ENCODE measurements around the gene TXNRD1. TPM values are rescaled to one million over a fixed set of nuclear protein-coding genes. Genes with fewer than 3 reads are reported as not detected.
"Not testable (repeated sequence)": the region's sequence is repeated elsewhere in the genome, so short reads cannot be mapped to it uniquely, and the experiment has no call there.

TXNRD1 gene
- total and polyA plus RNA-seq, 2 donors (not counting 1 experiment from before 2014, with no cell fraction given): 436 to 1,000 TPM

DNA sequence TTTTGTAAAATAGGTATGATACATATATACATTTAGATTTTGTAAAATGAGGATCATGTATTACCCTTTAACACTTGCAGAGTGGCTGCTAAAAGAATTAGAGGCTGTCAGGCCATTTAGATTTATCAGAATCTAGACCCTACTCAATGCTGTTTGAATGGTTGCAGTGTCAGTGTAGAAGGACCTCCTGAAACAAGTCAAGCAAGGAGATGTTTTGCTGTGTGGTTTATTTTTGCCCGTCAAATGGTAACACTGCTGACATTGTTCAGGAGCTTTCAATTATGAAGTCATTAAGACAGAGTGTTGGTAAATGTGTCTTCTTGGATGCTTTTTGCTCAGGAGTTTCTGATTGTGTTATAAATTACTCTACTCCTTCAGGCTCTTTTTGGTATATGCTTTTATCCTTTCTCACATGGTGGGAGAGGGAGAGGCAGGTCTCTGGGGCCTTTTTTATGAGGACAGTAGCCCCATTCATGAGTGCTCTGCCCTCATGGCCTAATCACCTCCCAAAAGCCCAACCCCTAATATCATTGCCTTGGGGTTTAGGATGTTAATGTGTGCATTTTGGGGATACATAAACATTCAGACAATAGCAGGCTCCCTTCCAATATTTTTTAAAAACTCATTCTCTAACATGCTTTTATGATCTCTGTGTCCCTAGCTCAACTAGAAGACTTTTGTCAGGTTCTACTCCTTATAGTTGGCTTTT, 104.5 kb downstream of the TXNRD1 start:
- Histone ChIP-seq H3K27me3 (ENCODE audit: control insufficient read depth, insufficient read depth, low read length) (no peaks in the 10 kb centered on the region), H3K9ac (ENCODE audit: insufficient read depth, low read length) (no peak overlapping the region), H3K4me3 (replicated peaks in 1 of 4; ENCODE audit: control extremely low read depth in 1 of 4, insufficient read depth in 1 of 4, low read depth in 3 of 4, low read length in 4 of 4) (no peak overlapping the region), H3K27ac (ENCODE audit: insufficient read depth, low read length) (no peak overlapping the region), H3K4me2 (ENCODE audit: extremely low read depth, insufficient read depth, low read length) (no peak overlapping the region), H3K9me3 (ENCODE audit: control insufficient read depth, insufficient read depth, low read depth, low read length) (no peaks in the 10 kb centered on the region), H3K4me1 (ENCODE audit: control insufficient read depth, extremely low read depth, insufficient read depth, low read length) (peaks cover 3% of the 10 kb centered on the region), H3K79me2 (ENCODE audit: control insufficient read depth, insufficient read depth, low read length) (peaks cover 50% of the 10 kb centered on the region), H4K20me1 (ENCODE audit: control insufficient read depth, extremely low read depth, insufficient read depth, low read length) (no peaks in the 10 kb centered on the region), H3K36me3 (ENCODE audit: control insufficient read depth, insufficient read depth, low read length) (peaks cover 18% of the 10 kb centered on the region), H2AFZ (ENCODE audit: low read length) (no peak overlapping the region)
- no peak for DNase-seq (ENCODE audit: low read depth in 2 of 2)
- TF ChIP-seq EZH2 (IDR thresholded peaks at IDR 0.05; ENCODE audit: low read length, missing control alignments): no peak
- TF ChIP-seq, protein P1, sequence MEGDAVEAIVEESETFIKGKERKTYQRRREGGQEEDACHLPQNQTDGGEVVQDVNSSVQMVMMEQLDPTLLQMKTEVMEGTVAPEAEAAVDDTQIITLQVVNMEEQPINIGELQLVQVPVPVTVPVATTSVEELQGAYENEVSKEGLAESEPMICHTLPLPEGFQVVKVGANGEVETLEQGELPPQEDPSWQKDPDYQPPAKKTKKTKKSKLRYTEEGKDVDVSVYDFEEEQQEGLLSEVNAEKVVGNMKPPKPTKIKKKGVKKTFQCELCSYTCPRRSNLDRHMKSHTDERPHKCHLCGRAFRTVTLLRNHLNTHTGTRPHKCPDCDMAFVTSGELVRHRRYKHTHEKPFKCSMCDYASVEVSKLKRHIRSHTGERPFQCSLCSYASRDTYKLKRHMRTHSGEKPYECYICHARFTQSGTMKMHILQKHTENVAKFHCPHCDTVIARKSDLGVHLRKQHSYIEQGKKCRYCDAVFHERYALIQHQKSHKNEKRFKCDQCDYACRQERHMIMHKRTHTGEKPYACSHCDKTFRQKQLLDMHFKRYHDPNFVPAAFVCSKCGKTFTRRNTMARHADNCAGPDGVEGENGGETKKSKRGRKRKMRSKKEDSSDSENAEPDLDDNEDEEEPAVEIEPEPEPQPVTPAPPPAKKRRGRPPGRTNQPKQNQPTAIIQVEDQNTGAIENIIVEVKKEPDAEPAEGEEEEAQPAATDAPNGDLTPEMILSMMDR (conservative IDR thresholded peaks at IDR 0.05 in 1 of 2, IDR thresholded peaks at IDR 0.05 in 1 of 2; ENCODE audit: low read depth in 1 of 2, low read length in 2 of 2): no peak

DNA sequence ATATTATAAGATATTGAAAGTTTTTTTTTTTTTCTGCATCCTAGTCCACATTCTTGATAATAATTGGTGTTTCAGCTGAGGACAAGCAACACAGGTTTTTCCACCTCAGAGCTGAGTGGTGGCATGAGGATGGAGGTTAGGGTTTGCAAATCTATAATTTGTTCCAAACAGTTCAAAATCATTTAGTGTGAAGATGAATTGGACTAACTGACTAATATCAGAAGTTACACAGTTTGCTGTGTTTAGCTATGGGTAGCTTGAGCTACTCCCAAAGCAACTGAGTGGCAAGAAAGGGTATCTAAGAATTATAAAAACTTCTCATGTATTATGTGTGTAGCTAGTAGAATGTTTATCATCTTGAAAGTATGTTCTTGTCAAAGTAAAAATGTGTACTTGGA, 105.0 kb downstream of the TXNRD1 start:
- no peak overlapping the region for H3K27ac ChIP-seq (ENCODE audit: insufficient read depth, low read length)
- H3K4me1 ChIP-seq (ENCODE audit: control insufficient read depth, extremely low read depth, insufficient read depth, low read length): peaks cover 1% of the 10 kb centered on the region
- H2AFZ ChIP-seq (ENCODE audit: low read length): no peak overlapping the region
- DNase-seq (ENCODE audit: low read depth in 2 of 2): no peak
- H3K4me2 ChIP-seq (ENCODE audit: extremely low read depth, insufficient read depth, low read length): no peak overlapping the region
- peaks cover 19% of the 10 kb centered on the region for H3K36me3 ChIP-seq (ENCODE audit: control insufficient read depth, insufficient read depth, low read length)
- no peaks in the 10 kb centered on the region for H3K27me3 ChIP-seq (ENCODE audit: control insufficient read depth, insufficient read depth, low read length)
- no peak overlapping the region for H3K4me3 ChIP-seq (replicated peaks in 1 of 4; ENCODE audit: control extremely low read depth in 1 of 4, insufficient read depth in 1 of 4, low read depth in 3 of 4, low read length in 4 of 4)
- no peaks in the 10 kb centered on the region for H4K20me1 ChIP-seq (ENCODE audit: control insufficient read depth, extremely low read depth, insufficient read depth, low read length)
- H3K9ac ChIP-seq (ENCODE audit: insufficient read depth, low read length): no peak overlapping the region
- H3K9me3 ChIP-seq (ENCODE audit: control insufficient read depth, insufficient read depth, low read depth, low read length): no peaks in the 10 kb centered on the region
- peaks cover 48% of the 10 kb centered on the region for H3K79me2 ChIP-seq (ENCODE audit: control insufficient read depth, insufficient read depth, low read length)
- TF ChIP-seq EZH2 (IDR thresholded peaks at IDR 0.05; ENCODE audit: low read length, missing control alignments): no peak
- TF ChIP-seq, protein P1 (conservative IDR thresholded peaks at IDR 0.05 in 1 of 2, IDR thresholded peaks at IDR 0.05 in 1 of 2; ENCODE audit: low read depth in 1 of 2, low read length in 2 of 2): no peak

DNA sequence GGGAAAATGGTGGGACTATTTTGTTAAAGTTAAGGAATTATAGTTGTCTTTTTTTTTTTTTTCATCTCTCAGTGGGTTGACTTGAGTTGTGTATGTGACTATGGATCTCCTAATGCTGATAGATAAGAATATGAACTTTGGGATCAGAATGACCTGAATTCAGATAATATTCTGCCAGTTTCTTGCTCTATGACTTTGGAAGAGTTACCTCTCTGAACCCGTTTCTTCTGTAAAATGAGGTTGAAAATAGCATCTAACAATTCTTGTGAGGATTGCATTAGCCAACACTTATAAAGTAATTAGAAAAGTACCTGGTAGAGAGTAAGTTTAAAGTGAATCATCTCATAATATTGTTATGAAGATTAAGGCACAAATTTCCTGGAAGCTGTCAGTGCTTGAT, 106.4 kb downstream of the TXNRD1 start:
- H3K9ac ChIP-seq (ENCODE audit: insufficient read depth, low read length): no peak overlapping the region
- no peak overlapping the region for H3K4me2 ChIP-seq (ENCODE audit: extremely low read depth, insufficient read depth, low read length)
- no peak overlapping the region for H2AFZ ChIP-seq (ENCODE audit: low read length)
- H3K27me3 ChIP-seq (ENCODE audit: control insufficient read depth, insufficient read depth, low read length): no peaks in the 10 kb centered on the region
- DNase-seq (ENCODE audit: low read depth in 2 of 2): no peak
- H3K79me2 ChIP-seq (ENCODE audit: control insufficient read depth, insufficient read depth, low read length): peaks cover 43% of the 10 kb centered on the region
- H3K4me3 ChIP-seq (replicated peaks in 1 of 4; ENCODE audit: control extremely low read depth in 1 of 4, insufficient read depth in 1 of 4, low read depth in 3 of 4, low read length in 4 of 4): no peak overlapping the region
- H3K4me1 ChIP-seq (ENCODE audit: control insufficient read depth, extremely low read depth, insufficient read depth, low read length): no peaks in the 10 kb centered on the region
- H3K36me3 ChIP-seq (ENCODE audit: control insufficient read depth, insufficient read depth, low read length): peaks cover 18% of the 10 kb centered on the region
- TF ChIP-seq, protein P1 (conservative IDR thresholded peaks at IDR 0.05 in 1 of 2, IDR thresholded peaks at IDR 0.05 in 1 of 2; ENCODE audit: low read depth in 1 of 2, low read length in 2 of 2): no peak
- no peak for TF ChIP-seq EZH2 (IDR thresholded peaks at IDR 0.05; ENCODE audit: low read length, missing control alignments)
- H4K20me1 ChIP-seq (ENCODE audit: control insufficient read depth, extremely low read depth, insufficient read depth, low read length): no peaks in the 10 kb centered on the region
- H3K9me3 ChIP-seq (ENCODE audit: control insufficient read depth, insufficient read depth, low read depth, low read length): no peaks in the 10 kb centered on the region
- no peak overlapping the region for H3K27ac ChIP-seq (ENCODE audit: insufficient read depth, low read length)

DNA sequence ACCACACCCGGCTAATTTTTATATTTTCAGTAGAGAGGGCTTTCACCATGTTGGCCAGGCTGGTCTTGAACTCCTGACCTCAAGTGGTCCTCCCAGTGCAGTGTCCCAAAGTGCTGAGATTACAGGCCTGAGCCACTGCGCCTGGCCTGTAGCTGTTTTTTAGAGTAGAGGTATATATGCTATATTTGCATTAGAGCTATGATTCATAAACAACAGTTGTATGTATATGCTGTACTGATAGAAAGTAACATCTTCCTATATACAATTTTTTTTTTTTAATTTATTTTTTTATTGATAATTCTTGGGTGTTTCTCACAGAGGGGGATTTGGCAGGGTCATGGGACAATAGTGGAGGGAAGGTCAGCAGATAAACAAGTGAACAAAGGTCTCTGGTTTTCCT, 107.0 kb downstream of the TXNRD1 start:
- not testable (repeated sequence) for H3K27me3 ChIP-seq (ENCODE audit: control insufficient read depth, insufficient read depth, low read length); H3K4me2 ChIP-seq (ENCODE audit: extremely low read depth, insufficient read depth, low read length); H3K9me3 ChIP-seq (ENCODE audit: control insufficient read depth, insufficient read depth, low read depth, low read length); H2AFZ ChIP-seq (ENCODE audit: low read length); DNase-seq (ENCODE audit: low read depth in 2 of 2); H3K4me3 ChIP-seq (replicated peaks in 1 of 4; ENCODE audit: control extremely low read depth in 1 of 4, insufficient read depth in 1 of 4, low read depth in 3 of 4, low read length in 4 of 4); H3K4me1 ChIP-seq (ENCODE audit: control insufficient read depth, extremely low read depth, insufficient read depth, low read length); H3K27ac ChIP-seq (ENCODE audit: insufficient read depth, low read length); H3K9ac ChIP-seq (ENCODE audit: insufficient read depth, low read length); H4K20me1 ChIP-seq (ENCODE audit: control insufficient read depth, extremely low read depth, insufficient read depth, low read length)
- H3K36me3 ChIP-seq (ENCODE audit: control insufficient read depth, insufficient read depth, low read length): peaks cover 21% of the 10 kb centered on the region
- peaks cover 40% of the 10 kb centered on the region for H3K79me2 ChIP-seq (ENCODE audit: control insufficient read depth, insufficient read depth, low read length)
